Stimulated activated CD8-positive, alpha-beta memory T cell treated with anti-CD3 and anti-CD28 coated beads, Interleukin-7, amount 100 ng/mL, for 48 hours (primary cell): ENCODE results near the gene IZUMO3.
"Not testable (repeated sequence)": the region's sequence is repeated elsewhere in the genome, so short reads cannot be mapped to it uniquely, and the experiment has no call there.

Experiments used
- DNase-seq, 2 donors: peaks; one replicate each; pipeline ENCODE4 v3.0.0-alpha.2; 2020; ENCODE audit warnings: low read depth in 1 of 2; ENCODE audit errors: extremely low read depth in 1 of 2

Gene IZUMO3, protein sequence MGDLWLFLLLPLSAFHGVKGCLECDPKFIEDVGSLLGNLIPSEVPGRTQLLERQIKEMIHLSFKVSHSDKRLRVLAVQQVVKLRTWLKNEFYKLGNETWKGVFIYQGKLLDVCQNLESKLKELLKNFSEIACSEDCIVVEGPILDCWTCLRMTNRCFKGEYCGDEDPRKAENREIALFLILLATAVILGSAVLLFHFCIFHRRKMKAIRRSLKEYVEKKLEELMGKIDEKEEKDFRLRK

DNA sequence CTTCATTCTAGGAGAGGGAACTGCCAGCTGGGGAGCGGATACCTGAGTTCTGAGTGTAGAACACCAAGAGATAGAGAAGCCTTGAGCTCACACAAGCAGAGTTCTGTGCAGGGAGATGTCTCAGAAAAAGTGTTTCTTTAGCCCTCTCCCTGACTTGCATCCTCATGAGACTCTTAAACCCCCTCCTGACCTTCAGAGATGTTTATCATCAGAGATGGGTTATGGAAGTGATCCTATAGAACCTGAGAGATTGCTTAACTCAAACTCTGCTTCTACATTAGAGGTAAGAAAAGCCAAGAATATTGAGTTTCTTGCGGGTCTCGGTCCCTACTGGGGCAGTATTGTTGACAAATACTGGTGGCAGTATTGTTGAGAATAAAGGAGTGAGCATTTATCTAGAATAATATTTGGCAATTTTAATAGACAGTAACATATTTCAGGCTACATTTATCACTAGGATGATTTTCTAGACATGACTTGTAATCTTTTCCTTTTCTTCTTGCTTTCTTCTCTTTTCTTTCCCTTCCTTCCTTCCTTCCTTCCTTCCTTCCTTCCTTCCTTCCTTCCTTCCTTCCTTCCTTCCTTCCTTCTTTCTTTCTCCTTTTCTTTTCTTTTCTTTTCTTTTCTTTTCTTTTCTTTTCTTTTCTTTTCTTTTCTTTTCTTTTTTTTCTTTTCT is at the start of gene IZUMO3:
IZUMO3 (minus strand) TSS at position 51 of the 676 bp plus-strand sequence. CDS start 248 bp downstream, outside the sequence.
- DNase-seq, result no peak

DNA sequence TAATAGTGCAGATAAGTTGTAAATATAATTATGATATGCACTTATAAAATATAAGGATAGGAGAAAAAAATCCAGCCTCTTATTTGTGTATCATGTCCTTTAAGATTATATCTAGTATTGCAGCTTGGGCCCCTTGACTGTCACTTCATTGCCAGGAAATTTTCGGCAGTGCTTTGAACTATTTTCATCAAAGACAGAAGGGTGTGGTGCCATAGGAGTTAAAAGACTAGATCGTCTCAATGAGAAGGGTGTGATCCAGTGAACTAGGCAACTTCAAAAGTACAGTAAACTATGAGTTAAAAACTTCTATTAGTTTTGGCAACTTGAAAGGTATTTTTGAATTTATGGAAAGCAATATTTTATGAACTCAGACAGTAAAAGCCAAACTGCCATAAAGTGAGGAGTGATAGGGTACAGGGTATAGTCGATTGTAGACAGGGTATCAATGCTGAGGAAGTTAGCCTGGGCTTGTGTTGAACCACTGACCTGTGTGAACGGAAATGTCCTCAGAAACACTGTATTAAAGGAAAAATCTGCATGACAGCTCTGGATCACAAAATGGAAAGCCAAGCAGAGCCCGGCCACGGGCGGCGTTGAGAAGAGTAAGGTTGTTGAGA is 48.6 kb upstream of the IZUMO3 start:
- no peak for DNase-seq

DNA sequence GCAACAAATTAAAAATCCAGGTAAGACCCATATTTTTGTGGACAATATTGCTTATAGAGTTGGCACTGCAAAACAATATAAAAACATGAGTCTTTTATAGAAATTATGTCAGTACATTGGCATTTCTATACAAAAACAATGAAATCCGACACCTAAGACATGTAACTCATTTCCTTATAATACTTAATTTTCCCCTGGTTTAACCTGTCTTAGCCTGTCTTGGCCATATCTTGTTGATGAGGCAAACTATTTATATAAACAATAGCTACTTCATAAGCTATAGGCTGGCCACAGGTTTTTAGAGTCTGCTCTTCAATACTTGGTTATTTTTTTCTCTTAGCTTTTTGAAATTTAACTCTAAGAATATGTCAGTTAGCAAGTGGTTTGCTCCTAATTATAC is 44.7 kb upstream of the IZUMO3 start:
- no peak for DNase-seq

DNA sequence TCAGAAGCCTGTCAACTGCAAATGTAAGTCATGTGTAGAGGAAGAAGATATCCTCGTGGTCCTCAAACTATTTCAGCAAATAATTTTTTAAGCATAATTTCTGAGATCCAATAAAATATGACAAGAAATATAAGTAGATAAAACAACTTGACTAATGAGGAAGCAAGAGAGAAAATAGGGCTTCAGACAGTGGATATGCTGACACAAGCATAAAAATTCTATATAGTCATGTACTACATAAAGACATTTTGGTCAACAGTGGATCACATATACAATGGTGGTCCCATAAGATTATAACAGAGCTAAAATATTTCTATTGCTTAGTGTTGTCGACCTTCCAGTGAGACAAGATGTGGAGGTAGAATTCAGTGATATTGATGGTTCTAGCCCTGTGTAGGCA is 42.2 kb upstream of the IZUMO3 start:
- DNase-seq, result no peak

DNA sequence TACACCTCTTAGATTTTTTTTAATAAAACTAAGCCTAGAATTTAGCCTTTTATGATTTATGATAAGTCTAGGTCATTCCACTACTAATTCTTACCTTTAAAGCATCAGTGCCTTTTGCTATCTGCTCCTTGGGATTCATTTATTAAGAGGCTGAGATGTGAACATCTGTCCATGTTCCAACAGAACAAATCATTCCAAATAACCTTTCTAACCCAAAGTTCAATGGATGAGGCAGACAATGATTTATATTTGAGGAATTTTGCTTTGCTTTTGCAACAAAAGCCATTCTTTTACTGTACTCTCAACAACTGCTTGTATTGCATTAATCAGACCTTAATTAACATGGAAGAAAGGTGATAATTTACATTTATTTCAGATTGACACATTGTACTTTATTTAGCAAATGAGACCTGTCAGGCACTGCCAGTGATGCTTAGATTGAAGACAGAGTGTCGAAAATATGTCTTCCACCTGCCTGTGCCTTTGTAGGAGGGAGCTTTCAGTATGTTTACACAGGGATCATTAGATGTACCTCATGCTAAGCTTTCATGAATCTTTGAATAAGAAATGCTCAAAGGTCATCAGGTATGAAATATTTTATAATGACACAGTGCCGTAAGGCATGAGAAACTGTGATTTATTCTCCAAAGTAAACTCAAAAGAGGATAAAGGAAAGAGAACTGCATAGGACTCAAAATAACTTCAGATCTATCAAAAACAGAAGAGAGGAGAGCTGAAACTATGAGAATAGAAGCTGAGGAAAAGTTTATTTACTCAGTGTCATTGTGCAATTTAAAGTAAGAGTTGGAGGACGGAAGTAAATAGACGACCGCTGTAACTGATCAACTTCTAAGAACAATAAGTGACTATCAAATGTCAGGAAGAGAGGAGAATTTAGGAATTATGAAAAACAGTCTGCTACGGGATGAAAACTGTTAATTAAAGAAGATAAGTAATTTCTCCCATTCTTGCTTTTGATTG is 36.7 kb upstream of the IZUMO3 start:
- no peak for DNase-seq

DNA sequence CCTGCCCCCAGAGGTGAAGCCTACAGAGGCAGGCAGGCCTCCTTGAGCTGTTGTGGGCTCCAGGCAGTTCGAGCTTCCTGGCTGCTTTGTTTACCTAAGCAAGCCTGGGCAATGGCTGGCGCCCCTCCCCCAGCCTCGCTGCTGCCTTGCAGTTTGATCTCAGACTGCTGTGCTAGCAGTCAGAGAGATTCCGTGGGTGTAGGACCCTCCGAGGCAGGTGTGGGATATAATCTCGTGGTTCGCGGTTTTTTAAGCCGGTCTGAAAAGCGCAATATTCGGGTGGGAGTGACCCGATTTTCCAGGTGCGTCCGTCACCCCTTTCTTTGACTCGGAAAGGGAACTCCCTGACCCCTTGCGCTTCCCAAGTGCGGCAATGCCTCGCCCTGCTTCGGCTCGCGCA is 34.3 kb upstream of the IZUMO3 start:
- DNase-seq, result not testable (repeated sequence)

DNA sequence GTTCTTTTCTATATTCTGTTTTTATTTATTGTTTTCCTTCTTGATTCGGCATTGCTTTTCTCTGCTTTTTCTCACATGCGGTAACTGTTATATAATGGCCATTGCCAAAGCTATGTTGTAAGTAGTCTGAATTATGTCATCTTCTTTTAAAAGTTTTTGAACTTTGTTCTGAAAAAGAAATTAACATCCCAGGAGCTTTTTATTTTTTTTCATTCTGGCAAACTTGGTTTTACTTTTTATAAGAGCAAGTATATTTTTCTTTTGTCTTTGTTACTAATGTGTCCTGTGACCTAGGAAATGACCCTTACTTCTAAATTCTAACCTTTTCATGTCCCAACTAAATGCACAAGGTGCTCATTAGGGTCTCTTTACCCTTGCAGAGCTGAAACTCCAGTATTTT is 26.7 kb upstream of the IZUMO3 start:
- DNase-seq, result no peak

DNA sequence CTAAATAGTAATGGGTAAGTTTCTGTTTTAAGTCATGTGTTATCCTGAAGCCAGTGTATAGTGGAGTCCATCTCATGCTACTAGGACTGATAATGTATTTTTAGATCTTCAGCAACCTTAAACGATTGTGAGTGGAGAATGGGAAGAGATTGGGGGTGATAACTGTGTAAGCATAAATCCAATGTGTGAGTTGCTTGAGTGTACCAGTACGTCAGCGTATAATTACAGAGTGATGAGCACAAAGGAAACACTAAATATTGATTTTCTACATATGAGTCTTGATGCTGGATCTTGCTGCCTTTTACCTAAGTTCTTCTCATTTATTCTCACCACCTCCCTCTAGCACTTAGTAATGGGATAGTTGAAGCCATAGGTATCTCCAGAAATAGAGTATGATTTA is 16.3 kb upstream of the IZUMO3 start:
- no peak for DNase-seq

DNA sequence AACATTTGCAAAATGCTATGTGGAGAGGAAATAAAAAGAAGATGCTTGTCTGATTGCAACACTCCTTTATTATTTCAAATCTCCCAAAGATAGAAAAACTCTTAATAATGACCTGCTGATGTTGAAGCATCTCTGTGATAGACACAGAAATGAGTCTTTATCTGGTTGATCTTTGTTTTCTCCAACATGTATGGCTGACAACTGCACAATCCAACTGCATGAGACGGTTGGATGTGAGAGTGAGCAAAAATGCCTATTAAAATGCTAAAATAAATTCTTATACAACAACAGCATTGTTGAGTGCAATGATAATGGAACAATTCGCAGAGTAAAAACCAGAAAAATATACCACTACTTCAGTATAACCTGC is 7.5 kb upstream of the IZUMO3 start:
- DNase-seq, result no peak

DNA sequence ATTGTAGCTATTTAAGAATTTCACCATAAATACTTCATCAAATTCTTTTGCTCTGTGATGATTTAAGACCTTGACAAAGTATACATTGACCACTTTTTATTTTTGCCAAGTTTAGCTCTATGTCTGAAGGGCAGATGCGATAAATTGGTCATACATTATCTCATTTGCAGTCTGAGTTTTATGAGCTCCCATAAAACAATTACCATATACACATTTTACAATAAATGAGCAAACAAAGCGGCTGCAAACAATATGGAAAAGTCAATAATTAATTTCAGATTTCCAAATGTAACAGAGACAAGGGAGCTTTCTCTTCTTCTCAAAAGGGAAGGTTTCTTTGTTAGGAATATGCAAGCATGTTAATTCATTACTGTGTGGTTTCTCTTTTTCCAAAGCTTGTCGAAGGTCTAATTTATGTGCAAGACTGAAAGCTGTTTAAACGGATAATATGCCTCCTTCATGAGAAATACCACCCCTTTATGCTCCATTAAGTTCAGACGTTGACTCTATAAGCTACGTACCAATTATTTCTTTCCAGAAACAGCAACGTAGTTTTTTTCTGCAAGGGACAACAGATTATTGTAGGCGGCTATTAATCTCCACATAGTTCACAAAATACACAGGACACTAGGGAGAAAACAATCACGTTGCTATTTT is 7.0 kb upstream of the IZUMO3 start:
- no peak for DNase-seq

DNA sequence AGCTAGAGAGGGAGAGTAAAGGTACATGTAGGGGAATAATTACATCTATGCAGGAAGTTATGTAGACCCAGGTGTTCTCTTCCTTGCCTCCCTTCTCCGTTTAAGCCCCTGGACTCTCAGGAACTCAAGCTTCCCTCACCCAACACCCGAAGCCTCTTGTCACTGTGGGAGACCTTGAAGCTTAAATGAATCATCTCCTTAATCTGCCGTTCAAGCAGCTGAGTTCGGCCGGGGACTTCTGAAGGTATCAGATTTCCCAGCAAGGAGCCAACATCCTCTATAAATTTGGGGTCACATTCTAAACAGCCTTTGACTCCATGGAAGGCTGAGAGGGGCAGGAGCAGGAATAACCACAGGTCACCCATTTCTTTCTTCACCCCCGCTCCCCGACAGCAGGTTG is 412 bp downstream of the IZUMO3 start:
- no peak for DNase-seq

DNA sequence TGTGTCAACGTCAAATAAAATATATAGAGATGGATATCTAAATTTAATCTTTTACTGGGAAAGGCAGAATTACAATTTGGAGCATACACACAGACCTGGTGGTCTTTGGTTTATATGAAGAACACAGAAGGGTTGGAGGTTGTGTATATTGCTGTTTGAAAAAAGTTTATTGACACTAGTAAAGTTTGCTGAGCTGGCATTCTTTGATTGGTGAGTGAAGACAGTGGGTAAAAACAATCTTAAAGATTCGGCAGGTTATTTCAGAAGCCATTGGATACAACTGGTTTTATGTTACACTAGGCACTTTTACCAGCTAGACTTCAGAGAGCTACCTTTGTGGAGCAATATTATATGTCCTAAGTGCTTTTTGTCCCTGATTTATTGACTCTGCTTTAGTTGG is 27.2 kb downstream of the IZUMO3 start:
- no peak for DNase-seq

DNA sequence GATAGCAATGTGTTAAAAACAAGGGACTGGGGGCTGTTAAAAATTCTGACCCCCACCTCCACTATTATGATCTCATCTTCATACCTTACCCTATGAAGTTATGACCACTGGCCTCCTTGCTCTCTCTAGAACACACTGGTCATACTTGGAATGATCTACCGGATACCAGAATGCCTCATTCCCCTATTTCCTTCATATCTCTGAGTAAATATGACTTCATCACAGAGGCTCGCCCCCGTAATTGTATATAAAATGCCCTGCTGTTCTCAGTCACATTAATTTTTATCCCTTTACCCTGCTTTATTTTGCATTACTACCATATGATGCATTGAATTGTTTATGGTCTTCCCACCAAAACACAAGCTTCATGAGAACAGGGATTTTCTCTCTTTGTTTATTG is 29.2 kb downstream of the IZUMO3 start:
- no peak for DNase-seq

DNA sequence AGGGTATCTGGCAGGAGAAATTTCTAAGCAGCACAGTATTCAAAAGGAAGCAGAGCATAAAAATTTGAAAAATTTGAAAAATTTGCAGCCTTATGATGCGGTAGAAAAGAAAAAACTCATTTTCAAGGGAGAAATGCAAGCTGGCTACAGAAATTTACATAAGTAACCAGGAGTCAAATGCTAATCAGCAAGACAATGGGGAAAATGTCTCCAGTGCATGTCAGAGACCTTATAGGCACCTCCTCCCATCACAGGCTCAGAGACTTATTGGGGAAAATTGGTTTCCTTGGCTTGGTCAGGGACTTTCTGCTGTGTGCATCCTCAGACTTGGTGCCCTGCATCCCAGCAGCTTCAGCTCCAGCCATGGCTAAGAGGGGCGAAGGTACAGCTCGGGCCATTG is 35.8 kb downstream of the IZUMO3 start:
- no peak for DNase-seq

DNA sequence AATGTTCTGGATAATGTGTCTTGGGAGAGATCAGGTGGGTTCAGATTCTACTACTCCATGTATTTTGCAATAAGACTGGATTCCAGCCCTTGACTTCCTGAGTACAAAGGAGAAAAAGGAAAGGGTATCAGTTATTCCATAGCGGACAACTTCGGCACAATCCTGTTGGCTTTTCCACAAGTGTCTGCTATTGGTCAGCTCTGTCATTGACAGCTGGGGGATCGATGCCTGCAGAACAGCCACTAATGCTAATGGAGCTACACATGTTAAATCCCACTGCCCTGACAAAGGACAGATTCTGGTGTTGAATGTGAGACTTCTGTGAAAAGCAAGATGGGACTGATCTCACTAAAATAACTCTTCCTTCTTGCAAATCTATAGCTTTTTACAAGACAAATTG is 41.2 kb downstream of the IZUMO3 start:
- no peak for DNase-seq

DNA sequence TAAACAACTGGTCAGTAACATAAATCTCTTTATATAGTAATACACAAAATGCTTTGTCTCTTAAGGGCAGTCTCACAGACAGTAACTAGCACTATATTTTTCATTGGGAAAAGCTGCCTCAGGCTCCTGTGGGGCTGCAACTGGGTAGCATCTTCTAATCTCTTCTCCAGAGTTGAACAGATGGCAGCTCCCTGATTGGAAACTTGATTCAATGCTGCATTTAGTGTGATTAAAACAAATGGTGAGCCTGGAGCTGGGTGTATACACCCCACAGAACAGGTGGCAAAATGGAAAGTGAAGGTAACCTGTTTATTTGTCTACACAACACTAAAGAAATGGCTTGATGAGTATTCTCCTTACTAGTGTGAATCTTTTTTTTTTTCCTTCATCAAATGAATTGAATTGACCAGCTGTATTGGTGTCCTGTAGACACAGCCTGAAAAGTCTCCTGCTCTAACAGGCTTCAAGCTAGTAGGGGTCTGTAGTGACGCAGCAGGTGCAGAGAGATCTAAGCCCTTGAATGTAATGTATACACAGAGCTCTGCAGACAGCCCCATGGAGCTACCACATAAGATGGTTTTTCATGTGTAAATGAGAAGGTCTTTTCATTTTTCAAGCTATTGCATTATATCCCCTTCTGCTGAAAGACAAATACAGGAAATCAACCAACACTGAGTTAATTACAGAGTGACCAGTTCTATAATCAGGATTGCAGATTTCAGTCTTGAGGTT is 43.3 kb downstream of the IZUMO3 start:
- no peak for DNase-seq

DNA sequence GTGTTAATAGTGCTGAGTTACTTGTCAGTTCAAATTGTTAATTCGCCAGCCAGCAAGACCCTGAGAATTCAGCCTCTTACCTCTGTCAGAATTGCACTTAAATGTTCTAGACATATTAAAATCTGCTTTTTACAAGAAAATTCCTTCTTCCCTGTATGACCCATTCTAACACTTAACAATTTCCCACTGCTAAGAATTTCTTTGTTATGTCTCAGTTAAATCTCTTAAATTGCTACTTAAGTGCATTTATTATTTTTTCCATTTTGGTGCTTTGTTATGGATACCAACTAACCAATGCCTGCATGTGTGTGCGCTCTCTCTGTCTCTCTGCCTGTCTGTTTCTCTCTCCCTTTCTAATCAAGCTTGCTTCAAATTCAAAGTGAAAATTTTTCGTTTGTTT is 44.9 kb downstream of the IZUMO3 start:
- DNase-seq, result no peak

DNA sequence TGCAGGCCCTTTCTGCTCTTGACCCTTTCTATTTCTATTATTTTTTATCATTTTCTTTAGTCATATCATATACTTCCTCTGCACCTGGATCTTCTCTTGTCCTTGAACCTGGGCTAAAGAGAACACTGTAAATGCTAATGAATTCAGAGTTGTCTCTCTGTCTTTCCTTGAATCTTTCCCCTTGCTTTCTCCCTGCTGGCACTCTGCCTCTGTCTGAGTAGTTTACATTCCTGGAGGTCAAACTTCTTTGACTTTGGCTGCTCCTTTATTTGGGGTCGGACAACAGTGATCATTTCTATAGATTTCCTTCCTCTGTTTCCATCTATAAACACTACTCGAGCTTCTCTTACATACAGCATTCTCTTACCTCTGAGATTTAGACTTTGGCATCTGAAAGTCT is 47.1 kb downstream of the IZUMO3 start:
- no peak for DNase-seq

DNA sequence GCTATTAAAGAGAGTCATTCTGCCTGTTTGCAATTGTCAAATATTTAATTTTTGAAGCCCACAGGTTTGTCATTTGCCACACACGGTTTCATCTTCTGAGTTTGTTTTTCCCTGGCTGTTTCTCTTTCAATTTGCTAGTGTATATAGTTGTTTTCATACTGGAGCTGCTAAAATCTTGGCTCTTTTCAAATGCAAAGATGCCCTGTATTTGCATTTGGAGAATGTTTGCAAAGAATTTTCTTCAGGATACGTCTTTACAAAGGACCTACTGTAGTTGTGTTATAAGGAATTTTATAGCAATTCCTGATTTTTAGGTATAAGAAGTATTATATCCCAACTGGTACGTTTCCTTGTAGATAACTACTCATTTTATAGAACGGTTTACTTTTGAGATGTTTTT is 48.0 kb downstream of the IZUMO3 start:
- no peak for DNase-seq
